GM10248 (cell line): ENCODE data around the gene TNIK.

Experiments
- CTCF ChIA-PET: fragments of 300-600 bp; sonication (Branson Sonifier 250); formaldehyde crosslinking; extraction: SDS; loops from one replicate; lab custom pipeline; 2021; ENCODE audit warnings: antibody characterized with exemption; lab: Yijun Ruan, JAX
- POLR2A ChIA-PET: fragments of 350-650 bp; sonication (Branson Sonifier 250); formaldehyde crosslinking; extraction: SDS; loops from one replicate; lab custom pipeline; 2020; ENCODE audit warnings: antibody characterized with exemption; lab: Yijun Ruan, JAX
- DNase-seq: peaks from one replicate; pipeline ENCODE4 v3.0.0; 2012; ENCODE audit errors: extremely low spot score
- CTCF ChIP-seq: IDR thresholded peaks from 2 replicates; pipeline ENCODE4 v1.5.1; 2012; ENCODE audit warnings: mild to moderate bottlenecking, low read depth; ENCODE audit errors: extremely low read depth, missing control alignments, control extremely low read depth

The TNIK gene

DNA sequence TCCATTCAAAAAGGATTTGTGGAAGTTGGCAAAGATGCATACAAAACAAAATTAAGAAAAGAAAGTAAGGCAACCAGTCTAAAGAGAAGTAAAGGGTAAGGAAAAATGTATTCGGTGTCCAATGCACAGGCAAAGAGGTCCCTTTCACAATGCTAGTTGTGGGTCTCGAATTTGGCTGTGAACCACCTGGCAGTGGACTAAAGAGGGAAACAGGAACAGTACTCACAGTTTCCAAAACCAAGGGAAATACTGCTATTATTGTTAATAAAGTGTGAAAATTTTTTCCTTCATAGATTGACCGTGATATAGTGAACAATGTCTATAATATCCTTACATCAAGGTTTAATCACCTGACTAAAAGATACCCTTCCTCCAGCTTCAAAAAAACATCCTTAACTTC lies 57.9 kb downstream of the TNIK start:
- ChIA-PET POLR2A (no interaction called here), CTCF (interaction anchor here (1.4 to 3.4 kb wide), 6 partner anchors 10 to 39 kb away, joined by 3 to 13 read pairs (median 6); no protein-coding TSS in a partner anchor)
- DNase-seq = no peak
- TF ChIP-seq CTCF = no peak

GRCh38 chr3:171401432-171401831 lies 58.8 kb downstream of the TNIK start:
- no peak for DNase-seq
- no peak for TF ChIP-seq CTCF
- ChIA-PET CTCF (interaction anchor here (1.2 to 3.4 kb wide), 6 partner anchors 9 to 33 kb away, joined by 3 to 13 read pairs (median 6); no protein-coding TSS in a partner anchor), POLR2A (no interaction called here)

DNA sequence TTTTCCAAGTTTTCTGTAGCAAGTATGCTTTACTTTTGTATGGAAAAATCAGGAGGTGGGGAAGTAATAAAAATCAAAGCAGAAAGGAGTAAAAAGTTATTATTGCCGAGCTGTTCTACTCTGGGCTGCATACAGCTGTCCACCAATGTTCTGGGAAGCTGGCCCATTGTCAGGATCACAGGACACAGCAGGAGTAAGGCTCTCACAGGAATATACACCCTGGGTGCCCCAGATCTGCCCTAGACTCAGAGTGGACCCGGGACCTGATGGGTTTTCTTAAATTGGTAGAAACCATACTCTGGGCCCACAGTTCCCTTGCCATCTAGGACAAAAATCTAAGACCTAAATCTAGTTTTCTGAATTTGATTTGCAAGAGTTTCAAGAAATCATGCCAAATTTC lies 60.4 kb downstream of the TNIK start:
- ChIA-PET CTCF (interaction anchor here (1.6 kb wide), 1 partner anchor 10 kb away, joined by 5 read pairs; no protein-coding TSS in a partner anchor), POLR2A (no interaction called here)
- DNase-seq = no peak

DNA sequence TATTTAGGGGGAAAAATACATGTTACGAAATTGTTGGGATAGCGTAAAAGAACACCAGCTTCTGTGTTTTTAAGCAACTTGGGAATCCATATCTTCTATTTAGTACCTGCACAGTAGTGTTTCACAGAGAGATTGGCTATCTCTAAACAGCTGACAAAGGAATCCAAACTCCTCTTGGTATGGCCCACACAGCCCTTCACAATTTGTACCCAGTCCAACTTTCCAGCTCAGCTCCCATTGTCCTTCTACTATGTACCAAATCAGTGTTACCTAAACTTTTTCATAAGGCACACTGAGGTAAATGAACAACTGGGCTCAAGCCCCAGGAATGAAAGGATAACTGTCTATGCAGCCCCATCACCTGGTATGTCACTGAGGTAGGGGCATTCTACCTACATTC lies 61.9 kb downstream of the TNIK start:
- ChIA-PET POLR2A (no interaction called here), CTCF (interaction anchor here (1.1 to 1.6 kb wide), 6 partner anchors 8 to 32 kb away, joined by 3 to 6 read pairs (median 3); no protein-coding TSS in a partner anchor)
- DNase-seq = no peak
- TF ChIP-seq CTCF = no peak

More for the DNA sequence above, 60.4 kb downstream of the TNIK start:
- no peak for TF ChIP-seq CTCF

- ChIA-PET CTCF (interaction anchor here (1.4 to 1.6 kb wide), 3 partner anchors 12 to 24 kb away, joined by 3 to 6 read pairs (median 4); no protein-coding TSS in a partner anchor), POLR2A (no interaction called here)
- no peak for DNase-seq
- no peak for TF ChIP-seq CTCF
Measured at GRCh38 chr3:171397089-171397488, 63.1 kb downstream of the TNIK start.

GRCh38 chr3:171396048-171396447 lies 64.2 kb downstream of the TNIK start:
- DNase-seq = no peak
- POLR2A ChIA-PET = no interaction called here
- no peak for TF ChIP-seq CTCF
- CTCF ChIA-PET = interaction anchor here (1.3 to 1.5 kb wide), 3 partner anchors 13 to 25 kb away, joined by 3 to 4 read pairs (median 3); no protein-coding TSS in a partner anchor
